RWPE2 (cell line): Measurements from ENCODE around the gene LRMDA.
A peak's percentile ranks its signal among the peaks of the same experiment; 100 is the strongest.

Experiments used
- ATAC-seq: fragments of 200-7000 bp; cut with Tn5 transposase; 3 replicates; pipeline ENCODE4 v1.9.1; 2021; ENCODE audit warnings: low read depth
- DNase-seq: peaks from one replicate; pipeline ENCODE4 v3.0.0-alpha.2; 2020; ENCODE audit warnings: low spot score
- H3K27ac ChIP-seq: fragments of 450-650 bp; 2 replicates; pipeline ENCODE4 v1.5.1; 2017; ENCODE audit warnings: mild to moderate bottlenecking; ENCODE audit not compliant: poor library complexity, severe bottlenecking
- H3K27me3 ChIP-seq: fragments of 250-450 bp; sonication (Bioruptor Pico); 2 replicates; pipeline ENCODE4 v1.5.1; 2021; ENCODE audit warnings: mild to moderate bottlenecking, moderate library complexity; ENCODE audit not compliant: insufficient read depth, poor library complexity, severe bottlenecking
- H3K36me3 ChIP-seq: fragments of 250-450 bp; sonication (Bioruptor Pico); 2 replicates; pipeline ENCODE4 v1.5.1; 2020; ENCODE audit warnings: low read depth, mild to moderate bottlenecking, moderate library complexity
- H3K4me1 ChIP-seq: fragments of 250-450 bp; sonication (Bioruptor Pico); 2 replicates; pipeline ENCODE4 v1.5.1; 2021; ENCODE audit warnings: mild to moderate bottlenecking, moderate library complexity; ENCODE audit not compliant: insufficient read depth, poor library complexity, severe bottlenecking
- H3K4me3 ChIP-seq: fragments of 250-450 bp; sonication (Bioruptor Pico); 2 replicates; pipeline ENCODE4 v1.5.1; 2021; ENCODE audit warnings: mild to moderate bottlenecking, moderate library complexity; ENCODE audit not compliant: severe bottlenecking
- H3K9me3 ChIP-seq: fragments of 250-450 bp; sonication (Bioruptor Pico); 2 replicates; pipeline ENCODE4 v1.5.1; 2021; ENCODE audit warnings: mild to moderate bottlenecking, moderate library complexity; ENCODE audit not compliant: severe bottlenecking
- TF ChIP-seq, protein P1 (sequence below): fragments of 450-650 bp; IDR thresholded peaks from one replicate; pipeline ENCODE4 v1.5.1; 2017; ENCODE audit warnings: mild to moderate bottlenecking, moderate library complexity; ENCODE audit not compliant: poor library complexity, severe bottlenecking

Gene LRMDA

DNA sequence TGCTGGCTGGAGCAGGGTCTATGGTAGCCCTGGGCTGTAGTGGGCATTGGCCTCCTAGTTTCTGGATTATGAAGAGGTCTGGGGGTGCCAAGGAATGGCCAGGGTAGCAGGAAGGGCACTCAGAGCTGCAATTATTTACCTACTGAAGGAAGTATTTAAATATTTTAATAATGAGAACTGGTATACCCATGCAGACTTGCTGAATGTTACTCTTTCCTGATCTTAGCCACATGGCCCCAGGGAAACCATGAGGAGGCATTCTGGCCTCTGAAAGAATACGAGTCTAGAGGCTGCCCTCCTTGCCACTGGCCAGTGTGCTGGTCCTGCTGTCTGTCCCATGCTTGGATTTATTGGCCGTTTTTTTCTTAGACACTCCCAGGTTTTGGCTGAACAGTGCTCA is 599.7 kb downstream of the LRMDA start:
- Histone ChIP-seq H3K9me3 (no peaks in the 10 kb centered on the region), H3K27me3 (no peaks in the 10 kb centered on the region), H3K4me1 (no peaks in the 10 kb centered on the region), H3K36me3 (no peaks in the 10 kb centered on the region), H3K4me3 (no peak overlapping the region), H3K27ac (no peak overlapping the region)
- TF ChIP-seq, protein P1, sequence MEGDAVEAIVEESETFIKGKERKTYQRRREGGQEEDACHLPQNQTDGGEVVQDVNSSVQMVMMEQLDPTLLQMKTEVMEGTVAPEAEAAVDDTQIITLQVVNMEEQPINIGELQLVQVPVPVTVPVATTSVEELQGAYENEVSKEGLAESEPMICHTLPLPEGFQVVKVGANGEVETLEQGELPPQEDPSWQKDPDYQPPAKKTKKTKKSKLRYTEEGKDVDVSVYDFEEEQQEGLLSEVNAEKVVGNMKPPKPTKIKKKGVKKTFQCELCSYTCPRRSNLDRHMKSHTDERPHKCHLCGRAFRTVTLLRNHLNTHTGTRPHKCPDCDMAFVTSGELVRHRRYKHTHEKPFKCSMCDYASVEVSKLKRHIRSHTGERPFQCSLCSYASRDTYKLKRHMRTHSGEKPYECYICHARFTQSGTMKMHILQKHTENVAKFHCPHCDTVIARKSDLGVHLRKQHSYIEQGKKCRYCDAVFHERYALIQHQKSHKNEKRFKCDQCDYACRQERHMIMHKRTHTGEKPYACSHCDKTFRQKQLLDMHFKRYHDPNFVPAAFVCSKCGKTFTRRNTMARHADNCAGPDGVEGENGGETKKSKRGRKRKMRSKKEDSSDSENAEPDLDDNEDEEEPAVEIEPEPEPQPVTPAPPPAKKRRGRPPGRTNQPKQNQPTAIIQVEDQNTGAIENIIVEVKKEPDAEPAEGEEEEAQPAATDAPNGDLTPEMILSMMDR = no peak
- ATAC-seq (no peak), DNase-seq (no peak)

DNA sequence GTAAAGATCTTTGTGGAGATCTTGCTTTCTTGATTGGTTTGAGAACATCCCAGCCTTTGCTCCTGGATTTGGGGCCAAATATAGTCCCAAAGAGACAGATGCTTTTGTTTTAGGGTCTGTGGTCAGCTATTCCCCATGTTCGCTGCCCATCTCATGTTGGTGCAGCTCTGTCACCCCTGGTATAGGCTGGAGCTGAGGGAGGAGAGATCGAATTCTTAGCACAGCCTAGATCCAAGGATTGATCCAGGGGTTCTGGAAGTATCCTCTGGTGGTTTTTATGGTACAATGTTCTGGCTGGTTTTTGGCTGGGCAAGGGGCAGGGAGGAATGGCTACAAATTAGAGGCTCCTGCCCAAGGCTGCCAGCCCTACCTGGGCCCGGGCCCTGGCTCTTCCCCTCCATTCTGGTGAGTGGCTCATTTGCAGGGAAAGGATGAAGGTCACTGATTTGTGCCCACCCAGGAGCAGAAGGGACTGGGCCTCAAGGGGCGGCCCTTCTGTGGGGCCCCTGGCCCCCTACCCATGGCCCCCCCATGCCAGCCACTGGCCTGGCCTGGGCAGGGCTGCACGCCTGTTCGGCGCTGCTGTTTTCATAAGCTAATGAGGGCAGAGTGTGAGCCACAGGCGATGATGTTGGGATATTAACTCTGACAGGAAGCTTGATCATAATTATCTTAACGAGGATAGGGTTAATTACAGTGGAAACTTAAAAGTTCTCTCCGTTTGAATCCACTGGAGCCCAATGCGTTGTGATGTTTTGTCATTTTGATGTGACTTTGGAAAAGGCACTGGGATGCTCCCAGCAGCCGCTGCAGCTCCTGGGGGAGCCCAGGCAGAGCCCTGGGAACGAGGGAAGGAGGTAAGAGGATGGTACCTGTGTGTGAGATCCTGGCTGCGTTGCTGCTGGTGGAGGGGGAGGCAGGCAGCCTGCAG is 600.6 kb downstream of the LRMDA start:
- Histone ChIP-seq H3K36me3 (no peaks in the 10 kb centered on the region), H3K27ac (no peak overlapping the region), H3K27me3 (no peaks in the 10 kb centered on the region), H3K4me3 (no peak overlapping the region), H3K9me3 (no peaks in the 10 kb centered on the region), H3K4me1 (no peaks in the 10 kb centered on the region)
- ATAC-seq (no peak), DNase-seq (no peak)
- TF ChIP-seq, protein P1 = no peak

DNA sequence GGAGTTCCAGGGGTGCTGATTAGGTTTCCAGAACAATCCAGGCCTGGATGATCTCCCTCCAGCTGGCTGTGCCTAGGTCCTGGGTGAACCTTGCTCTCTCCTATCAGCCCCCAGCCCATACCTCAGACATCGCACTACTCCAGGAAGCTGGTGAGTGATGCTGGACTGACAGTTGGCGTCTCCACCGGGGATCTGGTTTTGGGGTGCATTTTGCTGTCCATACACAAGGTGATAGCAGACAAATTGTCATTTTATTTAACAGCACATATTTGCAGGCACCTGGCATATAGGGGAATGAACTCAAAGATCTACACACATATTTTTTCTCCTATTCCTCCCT is 601.2 kb downstream of the LRMDA start:
- H3K9me3 ChIP-seq = no peaks in the 10 kb centered on the region
- H3K4me3 ChIP-seq = no peak overlapping the region
- H3K36me3 ChIP-seq = no peaks in the 10 kb centered on the region
- H3K27me3 ChIP-seq = no peaks in the 10 kb centered on the region
- TF ChIP-seq, protein P1 = no peak
- ATAC-seq = no peak
- DNase-seq = no peak
- no peaks in the 10 kb centered on the region for H3K4me1 ChIP-seq
- H3K27ac ChIP-seq = no peak overlapping the region

DNA sequence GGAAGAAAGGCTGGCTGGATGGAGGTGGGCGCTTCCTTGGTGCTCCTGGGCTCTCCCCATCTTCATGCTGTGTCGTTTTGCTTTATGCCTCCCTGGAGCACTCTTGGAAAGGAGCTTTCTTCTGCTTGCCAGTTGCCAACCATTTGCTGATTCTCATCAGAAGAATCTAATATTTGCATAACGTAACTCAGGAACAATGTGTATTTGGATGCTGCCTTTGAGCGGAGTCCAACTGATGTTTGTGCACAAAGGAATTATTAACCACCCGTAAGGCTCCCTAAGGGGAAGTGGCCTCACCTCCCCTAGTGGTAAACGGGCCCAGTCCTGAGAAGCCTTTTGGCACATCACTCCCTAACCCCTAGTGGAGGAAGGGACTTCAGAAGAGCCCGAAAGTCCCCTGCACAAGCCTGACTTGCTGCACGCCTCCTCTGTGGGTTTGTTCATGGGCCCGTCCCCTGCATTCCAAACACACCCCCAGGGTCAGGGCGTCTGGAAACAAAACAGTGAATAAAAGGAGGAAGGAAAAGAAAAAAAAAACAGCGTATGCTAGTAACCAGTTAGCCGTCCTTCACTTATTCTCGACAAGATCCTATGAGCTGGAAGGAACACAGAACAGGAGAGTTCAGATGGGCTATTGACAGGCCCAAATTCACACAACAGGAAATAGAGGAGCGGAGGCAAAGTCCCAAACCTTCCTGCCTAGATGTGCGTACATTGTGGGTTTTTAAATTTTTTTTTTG is 602.2 kb downstream of the LRMDA start:
- TF ChIP-seq, protein P1 = peak; percentile 11
- Histone ChIP-seq H3K9me3 (no peaks in the 10 kb centered on the region), H3K27ac (no peak overlapping the region), H3K4me3 (no peak overlapping the region), H3K27me3 (no peaks in the 10 kb centered on the region), H3K36me3 (no peaks in the 10 kb centered on the region), H3K4me1 (no peaks in the 10 kb centered on the region)
- DNase-seq = no peak
- ATAC-seq = no peak
